ENCODE measurements around the gene YJU2. TPM values are rescaled to one million over a fixed set of nuclear protein-coding genes. Genes with fewer than 3 reads are reported as not detected.

YJU2 gene
- total RNA-seq, 1 experiment from 2014 or later: 28.1 TPM

GRCh38 chr19:4295972-4296771 lies 49.3 kb downstream of the YJU2 start:
- DNase-seq (ENCODE audit: low read depth): no peak

- DNase-seq (ENCODE audit: low read depth): peak; percentile 26
These were observed 51.3 kb downstream of the YJU2 start for GRCh38 chr19:4297901-4298809.

GRCh38 chr19:4298810-4299550 lies 52.1 kb downstream of the YJU2 start:
- no peak for DNase-seq (ENCODE audit: low read depth)

GRCh38 chr19:4300589-4300988 lies 53.7 kb downstream of the YJU2 start:
- no peak for DNase-seq (ENCODE audit: low read depth)

GRCh38 chr19:4301590-4302242 lies 54.8 kb downstream of the YJU2 start:
- no peak for DNase-seq (ENCODE audit: low read depth)

- DNase-seq (ENCODE audit: low read depth): no peak
These were observed 55.4 kb downstream of the YJU2 start, which contains the start of gene TMIGD2 for GRCh38 chr19:4302243-4302640. Gene TMIGD2 (minus strand): TSS chr19:4302389. CDS start chr19:4302385, 4 bp downstream.

GRCh38 chr19:4303819-4304537 lies 57.1 kb downstream of the YJU2 start:
- no peak for DNase-seq (ENCODE audit: low read depth)

GRCh38 chr19:4304538-4305256 lies 57.8 kb downstream of the YJU2 start, which contains the start of gene FSD1:
Gene FSD1 (plus strand): TSS chr19:4304598. CDS start chr19:4304747, 149 bp downstream.
- DNase-seq (ENCODE audit: low read depth): peak; percentile 53

- no peak for DNase-seq (ENCODE audit: low read depth)
These were observed 58.4 kb downstream of the YJU2 start for GRCh38 chr19:4305257-4305612.

GRCh38 chr19:4305659-4306058 lies 58.8 kb downstream of the YJU2 start:
- no peak for DNase-seq (ENCODE audit: low read depth)

GRCh38 chr19:4310247-4311121 lies 63.6 kb downstream of the YJU2 start:
- DNase-seq (ENCODE audit: low read depth): no peak

GRCh38 chr19:4313847-4314490 lies 67.1 kb downstream of the YJU2 start:
- DNase-seq (ENCODE audit: low read depth): no peak

GRCh38 chr19:4316956-4317355 lies 70.1 kb downstream of the YJU2 start:
- no peak for DNase-seq (ENCODE audit: low read depth)

- DNase-seq (ENCODE audit: low read depth): no peak
These were observed 71.6 kb downstream of the YJU2 start for GRCh38 chr19:4318460-4318859.
